AG04449 (cell line): ENCODE measurements around the gene CS.
A peak's percentile ranks its signal among the peaks of the same experiment; 100 is the strongest.
"Not testable (repeated sequence)": the region's sequence is repeated elsewhere in the genome, so short reads cannot be mapped to it uniquely, and the experiment has no call there.

Experiments
- CTCF ChIA-PET: fragments of 350-600 bp; formaldehyde crosslinking; extraction: SDS; loops from one replicate; lab custom pipeline; 2021; ENCODE audit warnings: antibody characterized with exemption; lab: Yijun Ruan, JAX
- POLR2A ChIA-PET: fragments of 400-600, 350-600 bp; formaldehyde crosslinking; extraction: SDS; loops from one replicate; lab custom pipeline; 2020; ENCODE audit warnings: antibody characterized with exemption, inconsistent platforms; lab: Yijun Ruan, JAX
- DNase-seq: peaks from one replicate; pipeline ENCODE4 v3.0.0-alpha.2; 2010; ENCODE audit warnings: low read depth, low spot score
- H3K4me3 ChIP-seq: 2 replicates; pipeline ENCODE4 v1.5.1; 2011; ENCODE audit warnings: low read depth, mild to moderate bottlenecking, control low read depth, low read length
- CTCF ChIP-seq: IDR thresholded peaks from one replicate; pipeline ENCODE4 v1.5.1; 2011; ENCODE audit warnings: mild to moderate bottlenecking, moderate library complexity, low read length, control low read depth, inconsistent platforms; ENCODE audit not compliant: insufficient read depth; ENCODE audit errors: missing control alignments

Gene CS

GRCh38 chr12:56299853-56300643 lies at the start of gene CS:
Gene CS, minus strand, starts transcription at chr12:56300330. Its CDS starts 129 bp downstream, at chr12:56300201.
- no peak for TF ChIP-seq CTCF
- POLR2A ChIA-PET: interaction anchor here (0.6 to 1.6 kb wide), 5 partner anchors 13 to 164 kb away, joined by 3 to 6 read pairs (median 4); partner anchors contain the start of genes CNPY2 and RNF41

GRCh38 chr12:56348776-56349175 lies 48.6 kb upstream of the CS start:
- DNase-seq: no peak
- no peak overlapping the region for H3K4me3 ChIP-seq
- POLR2A ChIA-PET: interaction anchor here (0.9 to 2.0 kb wide), 5 partner anchors 9 to 159 kb away, joined by 3 to 6 read pairs (median 3); partner anchors contain the start of genes CNPY2 and PAN2
- CTCF ChIA-PET: interaction anchor here (1.2 to 3.2 kb wide), 3 partner anchors 9 to 115 kb away, joined by 5 to 15 read pairs (median 7); partner anchors contain the start of gene PAN2
- no peak for TF ChIP-seq CTCF

More at GRCh38 chr12:56299853-56300643, at the start of gene CS:
- peak; percentile 67 for DNase-seq
- CTCF ChIA-PET: interaction anchor here (0.8 to 3.6 kb wide), 8 partner anchors 22 to 182 kb away, joined by 3 to 21 read pairs (median 4); partner anchors contain the start of genes SMARCC2 and ZC3H10
- peak within 1 kb of the TSS; percentile 93 for H3K4me3 ChIP-seq

DNA sequence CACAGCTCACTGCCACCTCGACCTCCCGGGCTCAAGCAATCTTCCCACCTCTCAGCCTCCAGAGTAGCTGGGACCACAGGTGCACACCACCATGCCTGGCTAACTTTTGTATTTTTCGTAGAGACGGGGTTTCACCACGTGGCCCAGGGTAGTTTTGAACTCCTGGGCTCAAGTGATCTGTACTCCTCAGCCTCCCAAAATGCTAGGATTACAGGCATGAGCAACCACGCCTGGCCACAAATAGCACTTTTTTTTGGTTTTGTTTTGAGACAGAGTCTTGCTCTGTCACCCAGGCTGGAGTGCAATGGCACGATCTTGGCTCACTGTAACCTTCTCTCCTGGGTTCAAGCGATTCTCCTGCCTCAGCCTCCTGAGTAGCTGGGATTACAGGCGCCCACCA lies 47.1 kb upstream of the CS start:
- CTCF ChIA-PET, DNase-seq, H3K4me3 ChIP-seq: not testable (repeated sequence)
- POLR2A ChIA-PET: interaction anchor here (0.6 to 2.2 kb wide), 2 partner anchors 12 kb away, joined by 3 to 11 read pairs; partner anchors contain the start of gene STAT2

DNA sequence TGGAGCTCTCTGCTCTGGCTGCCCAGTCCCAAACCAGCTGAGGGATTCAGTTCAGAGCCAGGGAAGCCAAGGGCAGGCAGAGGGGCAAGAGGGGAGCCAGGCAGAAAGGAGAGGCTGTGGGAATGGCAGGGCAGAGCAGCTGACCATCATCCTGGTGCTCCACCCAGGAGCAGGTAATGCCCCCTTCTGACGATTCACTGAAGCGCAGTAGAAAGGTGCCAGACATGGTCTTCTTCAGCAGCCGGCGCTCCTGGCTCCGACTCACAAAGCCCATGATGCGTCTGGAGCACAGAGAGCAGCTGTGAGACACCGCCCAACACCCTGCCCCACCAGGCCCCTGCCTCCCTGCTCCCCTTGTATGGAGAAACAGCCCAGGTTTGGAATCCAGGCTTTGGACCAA lies 46.5 kb upstream of the CS start:
- no peak overlapping the region for H3K4me3 ChIP-seq
- DNase-seq: no peak
- no peak for TF ChIP-seq CTCF
- CTCF ChIA-PET: interaction anchor here (3.0 to 4.0 kb wide), 2 partner anchors 13 to 116 kb away, joined by 14 to 17 read pairs; partner anchors contain the start of gene PAN2
- POLR2A ChIA-PET: interaction anchor here (2.2 kb wide), 1 partner anchor 12 kb away, joined by 11 read pairs; the partner anchor contains the start of gene STAT2

- POLR2A ChIA-PET: interaction anchor here (0.6 to 1.7 kb wide), 3 partner anchors 11 to 17 kb away, joined by 3 to 9 read pairs (median 4); no protein-coding TSS in a partner anchor
- not testable (repeated sequence) for H3K4me3 ChIP-seq, DNase-seq
- CTCF ChIA-PET: interaction anchor here (1.1 to 1.4 kb wide), 2 partner anchors 8 to 295 kb away, joined by 3 to 5 read pairs; no protein-coding TSS in a partner anchor
Measured at GRCh38 chr12:56342290-56342689, 42.2 kb upstream of the CS start.

DNA sequence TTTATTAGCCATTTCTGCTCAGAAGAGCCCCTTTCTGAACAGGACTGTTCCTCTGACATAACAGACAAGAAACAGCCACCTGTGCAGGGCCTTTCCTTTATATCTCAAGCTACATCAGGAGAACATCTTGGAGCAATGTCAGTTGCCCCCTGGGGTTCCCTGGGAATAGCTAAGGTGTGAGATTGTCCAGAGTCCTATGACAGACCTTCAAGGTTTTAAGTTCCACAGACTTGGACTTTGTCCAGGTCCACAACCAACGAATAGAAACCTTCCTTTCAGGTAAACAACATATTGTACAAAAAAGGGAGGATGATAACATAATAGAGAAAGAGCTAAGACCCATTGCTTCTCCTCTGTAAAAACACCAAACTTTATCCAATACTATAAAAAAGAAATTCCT lies 41.5 kb upstream of the CS start:
- DNase-seq: no peak
- CTCF ChIA-PET: interaction anchor here (1.1 to 1.4 kb wide), 2 partner anchors 8 to 295 kb away, joined by 3 to 5 read pairs; no protein-coding TSS in a partner anchor
- no peak for TF ChIP-seq CTCF
- no peak overlapping the region for H3K4me3 ChIP-seq
- POLR2A ChIA-PET: interaction anchor here (1.7 kb wide), 1 partner anchor 17 kb away, joined by 9 read pairs; no protein-coding TSS in a partner anchor

GRCh38 chr12:56339158-56339422 lies 39.0 kb upstream of the CS start:
- no peak overlapping the region for H3K4me3 ChIP-seq
- ChIA-PET CTCF (no interaction called here), POLR2A (no interaction called here)
- no peak for DNase-seq
- no peak for TF ChIP-seq CTCF
